ENCODE results near the gene CISD3.

The CISD3 gene

GRCh38 chr17:38729368-38729885 is 714 bp upstream of the CISD3 start:
- DNase-seq: no peak

GRCh38 chr17:38730526-38731379 is 612 bp downstream of the CISD3 start:
- DNase-seq: peak; percentile 63

- no peak for DNase-seq
Measured at GRCh38 chr17:38731526-38732294, 1.6 kb downstream of the CISD3 start.

- no peak for DNase-seq
Measured at GRCh38 chr17:38732376-38733281, 2.5 kb downstream of the CISD3 start.

- no peak for DNase-seq
Measured at GRCh38 chr17:38733282-38733981, 3.3 kb downstream of the CISD3 start.

- no peak for DNase-seq
Measured at GRCh38 chr17:38733982-38734973, 4.1 kb downstream of the CISD3 start.

- DNase-seq: peak; percentile 75
Measured at GRCh38 chr17:38735161-38735997, 5.2 kb downstream of the CISD3 start.

GRCh38 chr17:38738007-38738662 is 8.0 kb downstream of the CISD3 start:
- no peak for DNase-seq

GRCh38 chr17:38738686-38739085 is 8.5 kb downstream of the CISD3 start:
- DNase-seq: no peak

- no peak for DNase-seq
Measured at GRCh38 chr17:38739305-38739704, 9.2 kb downstream of the CISD3 start.

GRCh38 chr17:38740044-38740443 is 9.9 kb downstream of the CISD3 start:
- DNase-seq: no peak

- DNase-seq: no peak
Measured at GRCh38 chr17:38740806-38741205, 10.7 kb downstream of the CISD3 start.

- no peak for DNase-seq
Measured at GRCh38 chr17:38741461-38741860, 11.3 kb downstream of the CISD3 start.

GRCh38 chr17:38741921-38742410 is 11.8 kb downstream of the CISD3 start:
- no peak for DNase-seq

GRCh38 chr17:38742411-38743308 is 12.5 kb downstream of the CISD3 start:
- DNase-seq: peak; percentile 57

- DNase-seq: no peak
Measured at GRCh38 chr17:38743556-38744171, 13.5 kb downstream of the CISD3 start.

- no peak for DNase-seq
Measured at GRCh38 chr17:38745545-38745944, 15.4 kb downstream of the CISD3 start.
